Measurements from ENCODE around the gene TPST1. TPM values are rescaled to one million over a fixed set of nuclear protein-coding genes. Genes with fewer than 3 reads are reported as not detected.

Gene TPST1
- total RNA-seq, 1 experiment from 2014 or later, result 15.0 TPM

DNA sequence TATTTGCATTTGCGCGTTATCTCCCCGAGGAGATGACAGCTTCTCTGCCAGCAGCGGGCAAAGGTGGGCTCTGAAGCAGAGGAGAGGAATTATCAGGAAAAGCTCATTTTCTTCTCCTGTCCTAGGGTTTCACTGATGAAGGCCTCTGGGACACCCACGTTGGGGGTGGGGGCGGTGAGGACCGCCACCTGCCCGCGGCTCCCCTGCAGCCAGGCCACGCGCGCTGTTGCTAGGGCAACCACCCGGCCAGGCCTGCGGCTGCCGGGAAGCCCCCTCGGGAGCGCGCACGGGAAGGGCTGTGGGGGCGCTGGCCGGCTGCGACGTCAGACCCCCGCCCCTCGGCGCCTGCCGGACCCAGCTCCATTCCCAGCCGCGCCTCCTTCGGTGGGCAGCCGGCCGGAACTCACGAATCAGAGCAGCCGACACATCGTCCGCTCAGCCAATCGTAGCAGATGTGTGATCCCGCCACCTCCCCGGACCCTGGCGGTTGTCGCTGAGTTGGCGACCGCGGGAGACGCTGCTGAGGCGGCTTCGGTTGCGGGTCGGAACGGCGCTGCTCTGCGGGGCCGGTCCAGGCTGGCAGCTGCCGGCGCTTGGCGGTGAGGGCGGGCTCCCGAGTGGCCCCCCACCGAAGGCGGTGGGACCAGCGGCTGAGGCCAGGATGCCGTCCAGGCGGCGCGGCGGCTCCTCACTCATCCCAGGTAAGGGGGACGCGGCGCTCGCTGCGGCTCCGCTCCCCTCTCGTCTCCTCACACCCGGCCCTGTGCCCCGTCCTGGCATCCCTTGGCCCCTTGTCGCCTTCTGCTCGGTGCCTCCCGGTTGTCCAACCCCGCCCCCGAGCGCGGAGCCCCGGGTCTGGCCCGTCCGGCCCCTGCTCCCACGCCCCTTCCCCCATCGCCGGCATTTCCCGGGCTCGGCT lies at the start of gene TPST1 (continued):
- 0 out of 2 replicates have a peak, but pooled peaks have one; percentile 52 for TF ChIP-seq TP53 (CRISPR knock-in tag; IDR thresholded peaks at IDR 0.05)
- TF ChIP-seq, protein P1, sequence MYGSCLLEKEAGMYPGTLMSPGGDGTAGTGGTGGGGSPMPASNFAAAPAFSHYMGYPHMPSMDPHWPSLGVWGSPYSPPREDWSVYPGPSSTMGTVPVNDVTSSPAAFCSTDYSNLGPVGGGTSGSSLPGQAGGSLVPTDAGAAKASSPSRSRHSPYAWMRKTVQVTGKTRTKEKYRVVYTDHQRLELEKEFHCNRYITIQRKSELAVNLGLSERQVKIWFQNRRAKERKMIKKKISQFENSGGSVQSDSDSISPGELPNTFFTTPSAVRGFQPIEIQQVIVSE (CRISPR knock-in tag; IDR thresholded peaks at IDR 0.05; ENCODE audit: borderline replicate concordance), result no peak
- TF ChIP-seq GTF2I (CRISPR knock-in tag; conservative IDR thresholded peaks at IDR 0.05), result no peak
- TF ChIP-seq NFE2L1 (CRISPR knock-in tag; IDR thresholded peaks at IDR 0.05), result peak; percentile 77; the same call in 1 of the 2 replicates
- TF ChIP-seq, protein P2, sequence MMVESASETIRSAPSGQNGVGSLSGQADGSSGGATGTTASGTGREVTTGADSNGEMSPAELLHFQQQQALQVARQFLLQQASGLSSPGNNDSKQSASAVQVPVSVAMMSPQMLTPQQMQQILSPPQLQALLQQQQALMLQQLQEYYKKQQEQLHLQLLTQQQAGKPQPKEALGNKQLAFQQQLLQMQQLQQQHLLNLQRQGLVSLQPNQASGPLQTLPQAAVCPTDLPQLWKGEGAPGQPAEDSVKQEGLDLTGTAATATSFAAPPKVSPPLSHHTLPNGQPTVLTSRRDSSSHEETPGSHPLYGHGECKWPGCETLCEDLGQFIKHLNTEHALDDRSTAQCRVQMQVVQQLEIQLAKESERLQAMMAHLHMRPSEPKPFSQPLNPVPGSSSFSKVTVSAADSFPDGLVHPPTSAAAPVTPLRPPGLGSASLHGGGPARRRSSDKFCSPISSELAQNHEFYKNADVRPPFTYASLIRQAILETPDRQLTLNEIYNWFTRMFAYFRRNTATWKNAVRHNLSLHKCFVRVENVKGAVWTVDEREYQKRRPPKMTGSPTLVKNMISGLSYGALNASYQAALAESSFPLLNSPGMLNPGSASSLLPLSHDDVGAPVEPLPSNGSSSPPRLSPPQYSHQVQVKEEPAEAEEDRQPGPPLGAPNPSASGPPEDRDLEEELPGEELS (CRISPR knock-in tag; IDR thresholded peaks at IDR 0.05), result peak; percentile 58
- TF ChIP-seq, protein P3, sequence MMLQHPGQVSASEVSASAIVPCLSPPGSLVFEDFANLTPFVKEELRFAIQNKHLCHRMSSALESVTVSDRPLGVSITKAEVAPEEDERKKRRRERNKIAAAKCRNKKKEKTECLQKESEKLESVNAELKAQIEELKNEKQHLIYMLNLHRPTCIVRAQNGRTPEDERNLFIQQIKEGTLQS (CRISPR knock-in tag; conservative IDR thresholded peaks at IDR 0.05), result no peak
- peak; percentile 73; the same call in 1 of the 2 replicates for TF ChIP-seq FOXP1 (CRISPR knock-in tag; IDR thresholded peaks at IDR 0.05; ENCODE audit: borderline replicate concordance)
- TF ChIP-seq, protein P4, sequence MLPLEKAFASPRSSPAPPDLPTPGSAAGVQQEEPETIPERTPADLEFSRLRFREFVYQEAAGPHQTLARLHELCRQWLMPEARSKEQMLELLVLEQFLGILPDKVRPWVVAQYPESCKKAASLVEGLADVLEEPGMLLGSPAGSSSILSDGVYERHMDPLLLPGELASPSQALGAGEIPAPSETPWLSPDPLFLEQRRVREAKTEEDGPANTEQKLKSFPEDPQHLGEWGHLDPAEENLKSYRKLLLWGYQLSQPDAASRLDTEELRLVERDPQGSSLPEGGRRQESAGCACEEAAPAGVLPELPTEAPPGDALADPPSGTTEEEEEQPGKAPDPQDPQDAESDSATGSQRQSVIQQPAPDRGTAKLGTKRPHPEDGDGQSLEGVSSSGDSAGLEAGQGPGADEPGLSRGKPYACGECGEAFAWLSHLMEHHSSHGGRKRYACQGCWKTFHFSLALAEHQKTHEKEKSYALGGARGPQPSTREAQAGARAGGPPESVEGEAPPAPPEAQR (CRISPR knock-in tag; IDR thresholded peaks at IDR 0.05), result no peak
- TF ChIP-seq, protein P5, sequence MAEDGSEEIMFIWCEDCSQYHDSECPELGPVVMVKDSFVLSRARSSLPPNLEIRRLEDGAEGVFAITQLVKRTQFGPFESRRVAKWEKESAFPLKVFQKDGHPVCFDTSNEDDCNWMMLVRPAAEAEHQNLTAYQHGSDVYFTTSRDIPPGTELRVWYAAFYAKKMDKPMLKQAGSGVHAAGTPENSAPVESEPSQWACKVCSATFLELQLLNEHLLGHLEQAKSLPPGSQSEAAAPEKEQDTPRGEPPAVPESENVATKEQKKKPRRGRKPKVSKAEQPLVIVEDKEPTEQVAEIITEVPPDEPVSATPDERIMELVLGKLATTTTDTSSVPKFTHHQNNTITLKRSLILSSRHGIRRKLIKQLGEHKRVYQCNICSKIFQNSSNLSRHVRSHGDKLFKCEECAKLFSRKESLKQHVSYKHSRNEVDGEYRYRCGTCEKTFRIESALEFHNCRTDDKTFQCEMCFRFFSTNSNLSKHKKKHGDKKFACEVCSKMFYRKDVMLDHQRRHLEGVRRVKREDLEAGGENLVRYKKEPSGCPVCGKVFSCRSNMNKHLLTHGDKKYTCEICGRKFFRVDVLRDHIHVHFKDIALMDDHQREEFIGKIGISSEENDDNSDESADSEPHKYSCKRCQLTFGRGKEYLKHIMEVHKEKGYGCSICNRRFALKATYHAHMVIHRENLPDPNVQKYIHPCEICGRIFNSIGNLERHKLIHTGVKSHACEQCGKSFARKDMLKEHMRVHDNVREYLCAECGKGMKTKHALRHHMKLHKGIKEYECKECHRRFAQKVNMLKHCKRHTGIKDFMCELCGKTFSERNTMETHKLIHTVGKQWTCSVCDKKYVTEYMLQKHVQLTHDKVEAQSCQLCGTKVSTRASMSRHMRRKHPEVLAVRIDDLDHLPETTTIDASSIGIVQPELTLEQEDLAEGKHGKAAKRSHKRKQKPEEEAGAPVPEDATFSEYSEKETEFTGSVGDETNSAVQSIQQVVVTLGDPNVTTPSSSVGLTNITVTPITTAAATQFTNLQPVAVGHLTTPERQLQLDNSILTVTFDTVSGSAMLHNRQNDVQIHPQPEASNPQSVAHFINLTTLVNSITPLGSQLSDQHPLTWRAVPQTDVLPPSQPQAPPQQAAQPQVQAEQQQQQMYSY (CRISPR knock-in tag; IDR thresholded peaks at IDR 0.05), result 0 out of 2 replicates have a peak, but pooled peaks have one; percentile 41
- no peak for TF ChIP-seq RORB (CRISPR knock-in tag; IDR thresholded peaks at IDR 0.05)
- TF ChIP-seq ZNF219 (CRISPR knock-in tag; IDR thresholded peaks at IDR 0.05; ENCODE audit: borderline replicate concordance), result no peak
- no peak; the same call in 1 of the 2 replicates for TF ChIP-seq CBFB (CRISPR knock-in tag; IDR thresholded peaks at IDR 0.05; ENCODE audit: low read depth)
- TF ChIP-seq, protein P6, sequence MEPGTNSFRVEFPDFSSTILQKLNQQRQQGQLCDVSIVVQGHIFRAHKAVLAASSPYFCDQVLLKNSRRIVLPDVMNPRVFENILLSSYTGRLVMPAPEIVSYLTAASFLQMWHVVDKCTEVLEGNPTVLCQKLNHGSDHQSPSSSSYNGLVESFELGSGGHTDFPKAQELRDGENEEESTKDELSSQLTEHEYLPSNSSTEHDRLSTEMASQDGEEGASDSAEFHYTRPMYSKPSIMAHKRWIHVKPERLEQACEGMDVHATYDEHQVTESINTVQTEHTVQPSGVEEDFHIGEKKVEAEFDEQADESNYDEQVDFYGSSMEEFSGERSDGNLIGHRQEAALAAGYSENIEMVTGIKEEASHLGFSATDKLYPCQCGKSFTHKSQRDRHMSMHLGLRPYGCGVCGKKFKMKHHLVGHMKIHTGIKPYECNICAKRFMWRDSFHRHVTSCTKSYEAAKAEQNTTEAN (CRISPR knock-in tag; IDR thresholded peaks at IDR 0.05), result 0 out of 2 replicates have a peak, but pooled peaks have one; percentile 32
- TF ChIP-seq NR1H2 (CRISPR knock-in tag; IDR thresholded peaks at IDR 0.05), result no peak
- no peak for TF ChIP-seq ZNF423 (CRISPR knock-in tag; IDR thresholded peaks at IDR 0.05)
- TF ChIP-seq, protein P7, sequence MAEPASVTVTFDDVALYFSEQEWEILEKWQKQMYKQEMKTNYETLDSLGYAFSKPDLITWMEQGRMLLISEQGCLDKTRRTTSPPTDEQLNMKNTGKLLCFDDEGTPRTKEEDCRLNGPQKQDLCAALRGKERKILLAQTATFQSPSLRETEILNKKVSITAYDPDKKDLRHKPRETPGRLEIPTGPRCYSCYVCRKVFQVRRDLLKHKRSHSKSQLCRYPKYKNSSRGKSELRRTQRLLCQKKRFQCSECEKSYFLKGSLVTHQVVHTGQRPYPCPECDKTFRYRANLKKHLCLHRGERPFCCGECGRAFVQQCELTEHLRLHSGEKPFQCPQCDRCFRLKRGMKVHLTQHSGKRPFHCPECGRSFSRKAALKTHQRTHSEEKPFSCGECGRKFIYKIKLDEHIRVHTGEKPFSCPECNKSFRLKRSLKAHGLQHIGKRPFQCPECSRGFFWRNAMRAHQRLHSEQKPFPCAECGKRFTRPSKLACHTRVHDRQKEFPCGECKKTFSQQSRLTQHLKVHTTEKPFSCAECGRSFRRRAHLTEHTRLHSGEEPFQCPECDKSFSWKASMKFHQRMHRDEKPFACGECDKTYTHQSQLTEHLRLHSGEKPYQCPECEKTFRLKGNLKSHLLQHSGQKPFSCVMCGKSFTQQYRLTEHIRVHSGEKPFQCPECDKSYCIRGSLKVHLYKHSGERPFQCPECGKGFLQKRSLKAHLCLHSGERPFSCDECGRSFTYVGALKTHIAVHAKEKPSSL (CRISPR knock-in tag; conservative IDR thresholded peaks at IDR 0.05), result no peak
- no peak for TF ChIP-seq EMX1 (CRISPR knock-in tag; IDR thresholded peaks at IDR 0.05)
- TF ChIP-seq TEAD4 (CRISPR knock-in tag; IDR thresholded peaks at IDR 0.05), result 0 out of 2 replicates have a peak, but pooled peaks have one; percentile 51
- TF ChIP-seq GABPB1 (CRISPR knock-in tag; IDR thresholded peaks at IDR 0.05), result peak; percentile 48; the same call in 1 of the 2 replicates
- TF ChIP-seq, protein P8, sequence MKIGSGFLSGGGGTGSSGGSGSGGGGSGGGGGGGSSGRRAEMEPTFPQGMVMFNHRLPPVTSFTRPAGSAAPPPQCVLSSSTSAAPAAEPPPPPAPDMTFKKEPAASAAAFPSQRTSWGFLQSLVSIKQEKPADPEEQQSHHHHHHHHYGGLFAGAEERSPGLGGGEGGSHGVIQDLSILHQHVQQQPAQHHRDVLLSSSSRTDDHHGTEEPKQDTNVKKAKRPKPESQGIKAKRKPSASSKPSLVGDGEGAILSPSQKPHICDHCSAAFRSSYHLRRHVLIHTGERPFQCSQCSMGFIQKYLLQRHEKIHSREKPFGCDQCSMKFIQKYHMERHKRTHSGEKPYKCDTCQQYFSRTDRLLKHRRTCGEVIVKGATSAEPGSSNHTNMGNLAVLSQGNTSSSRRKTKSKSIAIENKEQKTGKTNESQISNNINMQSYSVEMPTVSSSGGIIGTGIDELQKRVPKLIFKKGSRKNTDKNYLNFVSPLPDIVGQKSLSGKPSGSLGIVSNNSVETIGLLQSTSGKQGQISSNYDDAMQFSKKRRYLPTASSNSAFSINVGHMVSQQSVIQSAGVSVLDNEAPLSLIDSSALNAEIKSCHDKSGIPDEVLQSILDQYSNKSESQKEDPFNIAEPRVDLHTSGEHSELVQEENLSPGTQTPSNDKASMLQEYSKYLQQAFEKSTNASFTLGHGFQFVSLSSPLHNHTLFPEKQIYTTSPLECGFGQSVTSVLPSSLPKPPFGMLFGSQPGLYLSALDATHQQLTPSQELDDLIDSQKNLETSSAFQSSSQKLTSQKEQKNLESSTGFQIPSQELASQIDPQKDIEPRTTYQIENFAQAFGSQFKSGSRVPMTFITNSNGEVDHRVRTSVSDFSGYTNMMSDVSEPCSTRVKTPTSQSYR (CRISPR knock-in tag; IDR thresholded peaks at IDR 0.05), result no peak
- TF ChIP-seq NR2C2 (CRISPR knock-in tag; IDR thresholded peaks at IDR 0.05), result no peak
- TF ChIP-seq, protein P9, sequence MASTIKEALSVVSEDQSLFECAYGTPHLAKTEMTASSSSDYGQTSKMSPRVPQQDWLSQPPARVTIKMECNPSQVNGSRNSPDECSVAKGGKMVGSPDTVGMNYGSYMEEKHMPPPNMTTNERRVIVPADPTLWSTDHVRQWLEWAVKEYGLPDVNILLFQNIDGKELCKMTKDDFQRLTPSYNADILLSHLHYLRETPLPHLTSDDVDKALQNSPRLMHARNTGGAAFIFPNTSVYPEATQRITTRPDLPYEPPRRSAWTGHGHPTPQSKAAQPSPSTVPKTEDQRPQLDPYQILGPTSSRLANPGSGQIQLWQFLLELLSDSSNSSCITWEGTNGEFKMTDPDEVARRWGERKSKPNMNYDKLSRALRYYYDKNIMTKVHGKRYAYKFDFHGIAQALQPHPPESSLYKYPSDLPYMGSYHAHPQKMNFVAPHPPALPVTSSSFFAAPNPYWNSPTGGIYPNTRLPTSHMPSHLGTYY (CRISPR knock-in tag; IDR thresholded peaks at IDR 0.05), result no peak
